HG02840 (cell line): ENCODE results near the gene MMP7.
"Not testable (repeated sequence)": the region's sequence is repeated elsewhere in the genome, so short reads cannot be mapped to it uniquely, and the experiment has no call there.

Source experiments
- ATAC-seq: cut with Tn5 transposase; IDR thresholded peaks from one replicate; pipeline ENCODE4 v1.9.1; 2021; ENCODE audit warnings: mild to moderate bottlenecking, moderate library complexity, moderate number of reproducible peaks; ENCODE audit not compliant: unreplicated experiment, low FRiP score

Gene MMP7

GRCh38 chr11:102544594-102544993 is 14.0 kb upstream of the MMP7 start:
- ATAC-seq: no peak

GRCh38 chr11:102539567-102539966 is 9.0 kb upstream of the MMP7 start:
- ATAC-seq: no peak

GRCh38 chr11:102538932-102539331 is 8.4 kb upstream of the MMP7 start:
- no peak for ATAC-seq

GRCh38 chr11:102534261-102534872 is 3.8 kb upstream of the MMP7 start:
- no peak for ATAC-seq

GRCh38 chr11:102528618-102529017 is 1.9 kb downstream of the MMP7 start:
- ATAC-seq: no peak

- ATAC-seq: no peak
Observed at GRCh38 chr11:102527684-102528083, 2.9 kb downstream of the MMP7 start.

GRCh38 chr11:102527041-102527440 is 3.5 kb downstream of the MMP7 start:
- ATAC-seq: no peak

GRCh38 chr11:102523887-102524286 is 6.7 kb downstream of the MMP7 start:
- ATAC-seq: no peak

- ATAC-seq: no peak
Observed at GRCh38 chr11:102523189-102523570, 7.4 kb downstream of the MMP7 start.

GRCh38 chr11:102522312-102523188 is 8.0 kb downstream of the MMP7 start:
- ATAC-seq: no peak

- no peak for ATAC-seq
Observed at GRCh38 chr11:102521121-102521520, 9.4 kb downstream of the MMP7 start.

GRCh38 chr11:102520514-102520913 is 10.0 kb downstream of the MMP7 start:
- no peak for ATAC-seq

- no peak for ATAC-seq
Observed at GRCh38 chr11:102518296-102519094, 12.1 kb downstream of the MMP7 start.

- no peak for ATAC-seq
Observed at GRCh38 chr11:102517670-102518069, 12.9 kb downstream of the MMP7 start.

GRCh38 chr11:102516179-102516578 is 14.4 kb downstream of the MMP7 start:
- ATAC-seq: no peak

GRCh38 chr11:102513869-102514268 is 16.7 kb downstream of the MMP7 start:
- no peak for ATAC-seq

- no peak for ATAC-seq
Observed at GRCh38 chr11:102510439-102511135, 20.0 kb downstream of the MMP7 start.

- not testable (repeated sequence) for ATAC-seq
Observed at GRCh38 chr11:102502831-102503230, 27.7 kb downstream of the MMP7 start.

- no peak for ATAC-seq
Observed at GRCh38 chr11:102500829-102501228, 29.7 kb downstream of the MMP7 start.

- no peak for ATAC-seq
Observed at GRCh38 chr11:102499931-102500330, 30.6 kb downstream of the MMP7 start.

- no peak for ATAC-seq
Observed at GRCh38 chr11:102499151-102499550, 31.4 kb downstream of the MMP7 start.
